Karpas-422 (cell line): Measurements from ENCODE around the gene MYO5A. TPM values are rescaled to one million over a fixed set of nuclear protein-coding genes. Genes with fewer than 3 reads are reported as not detected.
"Not testable (repeated sequence)": the region's sequence is repeated elsewhere in the genome, so short reads cannot be mapped to it uniquely, and the experiment has no call there.

Experiments used
- DNase-seq: peaks from one replicate; pipeline ENCODE4 v3.0.0-alpha.2; 2015
- H2AFZ ChIP-seq: fragments of 200-600 bp; sonication (generic); 2 replicates; pipeline ENCODE4 v1.6.1; 2014; ENCODE audit warnings: antibody characterized with exemption, low read length, mixed read lengths
- H3K27ac ChIP-seq: fragments of 200-600 bp; sonication (generic); 2 replicates; pipeline ENCODE4 v1.5.1; 2014; ENCODE audit warnings: mild to moderate bottlenecking, low read length, moderate library complexity
- H3K27me3 ChIP-seq: fragments of 200-600 bp; sonication (generic); 2 replicates; pipeline ENCODE4 v1.6.1; 2014; ENCODE audit warnings: low read length, mixed read lengths
- H3K36me3 ChIP-seq: fragments of 200-600 bp; sonication (generic); 2 replicates; pipeline ENCODE4 v1.6.1; 2014; ENCODE audit warnings: low read length, mixed read lengths; ENCODE audit not compliant: insufficient read depth
- H3K4me1 ChIP-seq: fragments of 200-600 bp; sonication (generic); 2 replicates; pipeline ENCODE4 v1.6.1; 2014; ENCODE audit warnings: mild to moderate bottlenecking, low read length, mixed read lengths
- H3K4me2 ChIP-seq: fragments of 200-600 bp; sonication (generic); 2 replicates; pipeline ENCODE4 v1.6.1; 2014; ENCODE audit warnings: low read length, low read depth, mild to moderate bottlenecking; ENCODE audit not compliant: poor library complexity, severe bottlenecking
- H3K4me3 ChIP-seq: fragments of 200-600 bp; sonication (generic); 2 replicates; pipeline ENCODE4 v1.5.1; 2014; ENCODE audit warnings: mild to moderate bottlenecking, antibody characterized with exemption, low read length, mixed read lengths
- H3K79me2 ChIP-seq: fragments of 200-600 bp; sonication (generic); 2 replicates; pipeline ENCODE4 v1.6.1; 2014; ENCODE audit warnings: mild to moderate bottlenecking, low read length, mixed read lengths
- H3K9ac ChIP-seq: fragments of 200-600 bp; sonication (generic); 2 replicates; pipeline ENCODE4 v1.6.0; 2014; ENCODE audit warnings: low read length
- H3K9me2 ChIP-seq: fragments of 200-600 bp; sonication (generic), shearing (Covaris generic); replicated peaks from 2 replicates; pipeline ENCODE4 v1.6.0; 2014; ENCODE audit warnings: mild to moderate bottlenecking, low read length, moderate library complexity; ENCODE audit not compliant: insufficient read depth
- H3K9me3 ChIP-seq: fragments of 300-700, 200-600 bp; sonication (generic); 2 replicates; pipeline ENCODE4 v1.6.1; 2014; ENCODE audit warnings: low read length, mixed read lengths
- H4K20me1 ChIP-seq: fragments of 200-600 bp; sonication (generic); 2 replicates; pipeline ENCODE4 v1.6.1; 2014; ENCODE audit warnings: mild to moderate bottlenecking, antibody characterized with exemption, low read length, low read depth; ENCODE audit not compliant: insufficient read depth
- total RNA-seq: library from RNA; depleted of rRNA; stranded (reverse); fragments of >200 nt; shearing (Covaris generic); gene quantifications from 2 replicates; pipeline ENCODE4 v1.2.3, GENCODE V29; 2014; ENCODE audit warnings: low replicate concordance

MYO5A gene
- total RNA-seq, 1 experiment from 2014 or later = 34.8 TPM

DNA sequence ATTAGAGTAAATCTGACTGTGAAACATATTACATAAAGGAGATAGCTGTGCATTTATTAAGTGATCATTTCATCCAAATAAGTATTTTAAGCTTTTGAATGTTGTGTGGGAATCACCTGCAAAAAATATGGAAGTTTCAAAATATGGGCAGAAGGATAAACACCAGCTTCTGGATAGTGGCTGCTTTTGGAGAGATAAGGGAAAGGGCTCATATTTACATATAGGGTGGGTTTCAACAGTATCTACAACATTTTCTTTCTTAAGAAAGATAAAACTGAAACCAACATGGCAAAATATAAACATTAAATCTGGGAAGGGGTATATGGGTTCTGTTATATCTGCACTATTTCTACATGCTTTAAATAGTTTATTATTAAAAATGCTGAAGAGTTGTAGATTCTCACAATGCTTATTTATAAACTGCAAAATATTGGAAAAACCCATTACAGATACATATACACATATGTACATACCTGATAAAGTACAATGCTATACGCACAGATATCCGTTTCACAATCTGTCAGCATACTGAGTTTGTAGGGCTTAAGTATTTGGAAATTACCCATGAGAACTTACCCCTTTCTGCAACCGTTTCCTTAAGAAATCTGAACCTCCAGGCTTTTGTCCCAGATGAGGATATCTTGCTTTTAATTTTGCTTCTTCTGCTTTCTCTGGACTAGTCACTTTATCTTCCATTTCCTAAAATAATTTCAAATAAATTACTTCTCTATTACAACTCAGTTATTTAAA lies 28.0 kb upstream of the MYO5A start:
- H3K27ac ChIP-seq = no peak overlapping the region
- no peak overlapping the region for H3K4me3 ChIP-seq

DNA sequence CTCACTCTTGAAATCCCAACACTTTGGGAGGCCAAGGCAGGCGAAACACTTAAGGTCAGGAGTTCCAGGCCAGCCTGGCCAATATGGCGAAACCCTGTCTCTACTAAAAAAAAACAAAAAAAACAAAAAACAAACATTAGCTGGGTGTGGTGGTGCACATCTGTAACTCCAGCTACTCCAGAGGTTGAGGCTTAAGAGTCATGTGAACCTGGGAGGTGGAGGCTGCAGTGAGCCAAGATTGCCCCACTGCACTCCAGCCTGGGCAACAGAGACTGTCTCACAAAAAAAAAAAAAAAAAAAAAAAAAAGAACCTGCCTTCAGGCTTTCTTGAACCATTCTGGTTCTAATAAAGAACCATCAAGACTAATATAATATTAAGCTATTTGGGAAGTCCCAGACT lies 23.6 kb upstream of the MYO5A start:
- no peak overlapping the region for H3K9ac ChIP-seq
- H3K27me3 ChIP-seq = no peaks in the 10 kb centered on the region
- no peak overlapping the region for H3K4me3 ChIP-seq
- no peaks in the 10 kb centered on the region for H3K9me2 ChIP-seq
- H3K4me1 ChIP-seq = peaks cover 44% of the 10 kb centered on the region
- peaks cover 76% of the 10 kb centered on the region for H3K36me3 ChIP-seq
- H3K9me3 ChIP-seq = no peaks in the 10 kb centered on the region
- no peak overlapping the region for H3K27ac ChIP-seq
- H3K4me2 ChIP-seq = no peak overlapping the region
- H4K20me1 ChIP-seq = peaks cover 9% of the 10 kb centered on the region; the same call in 1 of the 2 replicates
- no peak for DNase-seq
- H2AFZ ChIP-seq = no peak overlapping the region
- H3K79me2 ChIP-seq = peaks cover 45% of the 10 kb centered on the region

More for the DNA sequence above, 28.0 kb upstream of the MYO5A start:
- peaks cover 22% of the 10 kb centered on the region; the same call in 1 of the 2 replicates for H4K20me1 ChIP-seq
- H3K27me3 ChIP-seq = no peaks in the 10 kb centered on the region
- H3K79me2 ChIP-seq = peaks cover 89% of the 10 kb centered on the region
- no peaks in the 10 kb centered on the region for H3K9me2 ChIP-seq
- H3K9ac ChIP-seq = no peak overlapping the region
- H2AFZ ChIP-seq = no peak overlapping the region
- peaks cover 50% of the 10 kb centered on the region; the same call in 1 of the 2 replicates for H3K36me3 ChIP-seq
- no peaks in the 10 kb centered on the region for H3K9me3 ChIP-seq
- DNase-seq = no peak
- peaks cover 77% of the 10 kb centered on the region for H3K4me1 ChIP-seq
- H3K4me2 ChIP-seq = no peak overlapping the region

DNA sequence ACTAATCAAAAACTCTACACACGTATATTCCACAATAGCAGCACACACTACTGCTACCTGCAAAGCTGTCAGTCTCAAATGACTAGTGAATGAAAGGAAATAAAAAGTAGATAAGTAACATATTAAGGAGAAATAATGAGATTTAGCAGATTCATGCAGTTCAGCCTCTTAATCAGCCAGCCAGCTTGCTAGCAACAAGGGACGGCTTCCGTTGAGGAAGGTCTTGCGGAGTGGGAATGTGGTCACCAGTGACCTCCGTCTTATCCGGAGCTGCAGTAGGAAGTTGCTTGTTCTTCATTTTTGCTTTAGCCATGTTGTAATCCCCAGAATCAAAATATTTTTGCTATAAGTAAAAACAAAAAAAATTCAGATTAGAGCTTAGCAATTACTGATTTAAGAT lies 23.1 kb upstream of the MYO5A start:
- no peak for DNase-seq
- H3K9me2 ChIP-seq = no peaks in the 10 kb centered on the region
- no peak overlapping the region for H3K9ac ChIP-seq
- H3K79me2 ChIP-seq = peaks cover 40% of the 10 kb centered on the region
- H2AFZ ChIP-seq = no peak overlapping the region
- no peaks in the 10 kb centered on the region for H3K27me3 ChIP-seq
- H3K9me3 ChIP-seq = no peaks in the 10 kb centered on the region
- peaks cover 39% of the 10 kb centered on the region for H3K4me1 ChIP-seq
- peaks cover 77% of the 10 kb centered on the region for H3K36me3 ChIP-seq
- peaks cover 9% of the 10 kb centered on the region; the same call in 1 of the 2 replicates for H4K20me1 ChIP-seq
- H3K4me3 ChIP-seq = no peak overlapping the region
- no peak overlapping the region for H3K27ac ChIP-seq
- H3K4me2 ChIP-seq = no peak overlapping the region

DNA sequence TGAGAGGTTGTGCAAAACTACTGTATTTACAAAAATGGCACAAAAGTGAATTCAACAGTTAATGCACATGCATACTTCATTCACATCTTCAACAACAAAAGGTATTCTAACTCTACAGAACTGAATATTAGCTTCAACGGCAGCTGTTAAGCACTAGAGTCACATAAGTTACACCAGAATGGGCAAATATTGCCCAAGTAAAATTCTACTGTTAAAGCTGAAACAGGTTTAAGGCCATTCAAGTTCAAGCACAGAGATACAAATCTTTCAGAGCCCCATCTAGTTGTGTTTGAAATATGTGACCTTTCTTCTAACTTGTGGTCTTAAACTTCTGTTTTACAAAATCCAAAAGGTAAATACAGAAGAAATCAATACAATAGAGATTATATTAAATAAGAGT lies 22.5 kb upstream of the MYO5A start:
- not testable (repeated sequence) for H3K4me2 ChIP-seq, H3K27ac ChIP-seq, H4K20me1 ChIP-seq, H3K9me2 ChIP-seq, H2AFZ ChIP-seq, H3K27me3 ChIP-seq, H3K4me3 ChIP-seq, H3K9me3 ChIP-seq, H3K9ac ChIP-seq, DNase-seq
- Histone ChIP-seq H3K36me3 (peaks cover 75% of the 10 kb centered on the region), H3K4me1 (peaks cover 33% of the 10 kb centered on the region), H3K79me2 (peaks cover 34% of the 10 kb centered on the region)

DNA sequence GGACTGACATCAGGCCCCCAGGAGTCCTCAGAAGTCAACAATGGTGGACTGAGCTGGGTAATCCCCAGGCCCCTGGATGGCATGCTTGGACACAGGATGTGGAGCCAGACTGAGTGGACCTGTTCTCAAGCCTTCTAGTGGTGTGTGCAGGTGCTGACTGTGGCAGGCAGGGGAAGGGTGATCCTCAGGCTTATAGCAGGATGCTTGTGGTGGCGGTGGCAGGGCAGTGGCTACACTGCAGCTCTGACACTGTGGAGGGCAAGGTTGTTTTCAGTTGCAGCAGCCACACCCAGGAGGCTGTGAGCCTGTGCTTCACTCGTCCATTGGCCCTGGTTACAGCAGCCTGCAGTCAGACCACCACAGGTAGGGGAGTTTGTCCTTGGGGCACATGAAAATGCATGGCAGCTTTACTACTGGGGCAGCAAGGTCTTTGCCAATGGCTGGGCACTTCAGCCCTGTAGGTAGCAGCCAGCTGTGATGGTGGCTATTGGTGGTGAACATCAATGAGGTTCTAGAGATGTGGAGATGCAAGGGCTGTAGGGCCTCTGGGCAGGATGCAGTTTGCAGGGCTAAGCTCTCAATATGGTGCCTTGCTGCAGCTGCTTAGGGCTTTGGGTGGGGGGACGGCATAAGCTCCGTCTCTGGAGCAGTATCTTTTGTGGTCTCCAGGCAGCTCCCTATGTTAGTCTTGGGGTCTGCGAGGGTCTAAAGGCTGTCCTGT lies 17.5 kb upstream of the MYO5A start:
- no peak for DNase-seq
- no peaks in the 10 kb centered on the region for H4K20me1 ChIP-seq
- no peak overlapping the region for H2AFZ ChIP-seq
- no peak overlapping the region for H3K4me3 ChIP-seq
- H3K79me2 ChIP-seq = no peaks in the 10 kb centered on the region
- H3K9ac ChIP-seq = no peak overlapping the region
- H3K27ac ChIP-seq = no peak overlapping the region
- peaks cover 7% of the 10 kb centered on the region; the same call in 1 of the 2 replicates for H3K4me1 ChIP-seq
- no peaks in the 10 kb centered on the region for H3K27me3 ChIP-seq
- H3K36me3 ChIP-seq = peaks cover 39% of the 10 kb centered on the region
- no peaks in the 10 kb centered on the region for H3K9me2 ChIP-seq
- no peaks in the 10 kb centered on the region for H3K9me3 ChIP-seq
- no peak overlapping the region for H3K4me2 ChIP-seq

DNA sequence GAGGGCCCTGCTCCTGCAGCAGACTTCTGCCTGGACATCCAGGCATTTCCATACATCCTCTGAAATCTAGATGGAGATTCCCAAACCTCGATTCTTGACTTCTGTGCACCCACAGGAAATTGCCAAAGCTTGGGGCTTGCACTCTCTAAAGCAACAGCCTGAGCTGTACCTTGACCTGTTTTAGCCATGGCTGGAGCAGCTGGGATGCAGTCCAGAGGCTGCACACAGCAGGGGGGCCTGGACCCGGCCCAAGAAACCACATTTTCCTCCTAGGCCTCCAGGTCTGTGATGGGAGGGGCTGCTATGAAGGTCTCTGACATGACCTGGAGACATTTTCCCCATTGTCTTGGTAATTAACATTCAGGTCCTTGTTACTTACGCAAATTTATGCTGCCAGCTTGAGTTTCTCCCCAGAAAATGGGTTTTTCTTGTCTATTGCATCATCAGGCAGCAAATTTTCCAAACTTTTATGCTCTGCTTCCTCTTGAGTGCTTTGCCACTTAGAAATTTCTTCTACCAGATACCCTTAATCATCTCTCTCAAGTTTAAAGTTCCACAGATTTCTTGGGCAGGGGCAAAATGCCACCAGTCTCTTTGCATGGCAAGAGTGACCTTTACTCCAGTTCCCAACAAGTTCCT lies 11.8 kb upstream of the MYO5A start:
- no peaks in the 10 kb centered on the region for H3K9me2 ChIP-seq
- no peaks in the 10 kb centered on the region for H3K9me3 ChIP-seq
- no peaks in the 10 kb centered on the region for H4K20me1 ChIP-seq
- H3K27me3 ChIP-seq = no peaks in the 10 kb centered on the region
- no peaks in the 10 kb centered on the region for H3K36me3 ChIP-seq
- H3K9ac ChIP-seq = no peak overlapping the region
- no peak overlapping the region for H2AFZ ChIP-seq
- no peak overlapping the region for H3K4me3 ChIP-seq
- H3K27ac ChIP-seq = no peak overlapping the region
- no peaks in the 10 kb centered on the region for H3K4me1 ChIP-seq
- H3K79me2 ChIP-seq = no peaks in the 10 kb centered on the region
- H3K4me2 ChIP-seq = no peak overlapping the region
- no peak for DNase-seq

DNA sequence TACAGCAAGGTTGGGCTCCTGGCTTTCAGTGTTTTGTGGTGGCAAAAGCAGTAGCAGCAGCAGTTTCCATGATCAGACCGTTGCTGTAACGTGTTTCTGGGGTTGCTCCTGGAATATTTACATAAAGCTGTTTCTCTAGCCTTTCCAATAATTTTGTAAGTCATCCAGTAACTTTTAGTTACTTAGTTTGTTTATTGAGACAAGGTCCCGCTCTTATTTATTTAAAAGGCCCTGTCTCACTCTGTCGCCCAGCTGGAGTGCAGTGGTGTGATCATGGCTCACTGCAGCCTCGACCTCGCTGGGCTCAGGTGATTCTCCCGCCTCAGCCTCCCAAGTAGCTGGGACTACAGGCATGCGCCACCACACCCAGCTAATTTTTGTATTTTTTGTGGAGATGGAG lies 8.8 kb upstream of the MYO5A start:
- no peak overlapping the region for H2AFZ ChIP-seq
- H4K20me1 ChIP-seq = no peaks in the 10 kb centered on the region
- no peak overlapping the region for H3K27ac ChIP-seq
- no peaks in the 10 kb centered on the region for H3K9me2 ChIP-seq
- DNase-seq = no peak
- H3K36me3 ChIP-seq = no peaks in the 10 kb centered on the region
- H3K4me2 ChIP-seq = no peak overlapping the region
- no peak overlapping the region for H3K4me3 ChIP-seq
- H3K9ac ChIP-seq = no peak overlapping the region
- no peaks in the 10 kb centered on the region for H3K9me3 ChIP-seq
- no peaks in the 10 kb centered on the region for H3K27me3 ChIP-seq
- H3K4me1 ChIP-seq = no peaks in the 10 kb centered on the region
- no peaks in the 10 kb centered on the region for H3K79me2 ChIP-seq

DNA sequence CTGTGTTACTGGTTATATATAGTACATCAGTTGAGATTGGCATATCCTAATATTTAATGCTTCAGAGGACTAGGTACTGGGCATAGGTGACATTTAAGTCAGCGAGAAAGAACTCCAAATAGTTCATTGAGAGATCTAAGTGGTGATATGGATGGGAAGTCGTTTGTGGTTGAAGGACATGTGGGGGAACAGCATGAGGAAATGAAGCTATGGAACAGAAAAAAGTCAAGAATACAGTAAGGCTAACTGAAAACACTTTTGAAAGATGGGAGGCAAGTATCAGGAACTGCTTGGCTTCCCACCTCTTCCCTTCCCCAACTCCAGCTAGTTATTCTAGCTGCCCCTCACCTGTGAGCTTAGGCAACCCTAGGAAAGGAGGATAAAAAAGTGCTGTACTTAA lies 3.7 kb upstream of the MYO5A start:
- H3K9me2 ChIP-seq = no peaks in the 10 kb centered on the region
- peaks cover 15% of the 10 kb centered on the region for H3K4me1 ChIP-seq
- no peak for DNase-seq
- H3K4me2 ChIP-seq = no peak overlapping the region
- H2AFZ ChIP-seq = no peak overlapping the region
- H3K79me2 ChIP-seq = peaks cover 10% of the 10 kb centered on the region
- H3K9ac ChIP-seq = no peak overlapping the region
- no peaks in the 10 kb centered on the region for H3K36me3 ChIP-seq
- peaks cover 4% of the 10 kb centered on the region; the same call in 1 of the 2 replicates for H4K20me1 ChIP-seq
- H3K27me3 ChIP-seq = no peaks in the 10 kb centered on the region
- no peak overlapping the region for H3K27ac ChIP-seq
- no peak overlapping the region for H3K4me3 ChIP-seq
- no peaks in the 10 kb centered on the region for H3K9me3 ChIP-seq
